PFSK-1 (cell line): ENCODE results near the gene CNKSR1.

Experiments
- FOXP2 ChIP-seq: optimal IDR thresholded peaks from 2 replicates; pipeline ENCODE3; 2011; ENCODE audit warnings: borderline replicate concordance, control low read depth, inconsistent platforms; ENCODE audit not compliant: insufficient read depth; ENCODE audit errors: extremely low read length, extremely low read depth
- POLR2AphosphoS5 ChIP-seq: IDR thresholded peaks from 2 replicates; pipeline ENCODE4 v1.6.1; 2012; ENCODE audit warnings: low read depth, mild to moderate bottlenecking, control low read depth, low read length, moderate library complexity
- SIN3A ChIP-seq: IDR thresholded peaks from 2 replicates; pipeline ENCODE4 v1.6.1; 2012; ENCODE audit warnings: mild to moderate bottlenecking, low read length, moderate library complexity, borderline replicate concordance; ENCODE audit not compliant: insufficient read depth
- TAF1 ChIP-seq: IDR thresholded peaks from 2 replicates; pipeline ENCODE4 v1.6.1; 2012; ENCODE audit warnings: low read length, control low read depth, borderline replicate concordance; ENCODE audit not compliant: insufficient read depth
- TF ChIP-seq, protein P1 (sequence below), 2 experiments: IDR thresholded peaks; 2 replicates each; pipeline versions ENCODE4 v1.6.1 to v1.8.0; 2011 to 2012; ENCODE audit warnings: low read depth in 2 of 2, low read length in 2 of 2, control low read depth in 1 of 2, inconsistent platforms in 1 of 2, mild to moderate bottlenecking in 1 of 2, moderate library complexity in 1 of 2; ENCODE audit not compliant: insufficient read depth in 1 of 2

Gene CNKSR1

DNA sequence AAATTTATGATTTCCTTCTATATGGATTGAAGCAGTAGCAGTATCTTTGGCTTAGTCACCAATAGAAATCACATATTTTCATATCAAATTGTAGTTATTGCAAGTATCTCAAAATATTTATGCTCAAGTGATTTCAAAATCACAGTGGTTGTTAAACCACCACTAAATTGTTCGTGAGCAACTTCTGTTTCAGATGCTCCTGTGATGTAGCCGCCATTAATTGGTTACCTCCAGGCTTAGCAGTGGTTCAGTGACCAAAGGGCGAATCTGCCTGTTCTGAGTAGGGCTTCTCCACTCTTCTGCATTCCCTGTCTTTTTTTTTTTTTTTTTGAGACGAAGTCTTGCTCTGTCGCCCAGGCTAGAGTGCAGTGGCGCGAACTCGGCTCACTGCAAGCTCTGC lies 1.9 kb upstream of the CNKSR1 start:
- TF ChIP-seq, protein P1, sequence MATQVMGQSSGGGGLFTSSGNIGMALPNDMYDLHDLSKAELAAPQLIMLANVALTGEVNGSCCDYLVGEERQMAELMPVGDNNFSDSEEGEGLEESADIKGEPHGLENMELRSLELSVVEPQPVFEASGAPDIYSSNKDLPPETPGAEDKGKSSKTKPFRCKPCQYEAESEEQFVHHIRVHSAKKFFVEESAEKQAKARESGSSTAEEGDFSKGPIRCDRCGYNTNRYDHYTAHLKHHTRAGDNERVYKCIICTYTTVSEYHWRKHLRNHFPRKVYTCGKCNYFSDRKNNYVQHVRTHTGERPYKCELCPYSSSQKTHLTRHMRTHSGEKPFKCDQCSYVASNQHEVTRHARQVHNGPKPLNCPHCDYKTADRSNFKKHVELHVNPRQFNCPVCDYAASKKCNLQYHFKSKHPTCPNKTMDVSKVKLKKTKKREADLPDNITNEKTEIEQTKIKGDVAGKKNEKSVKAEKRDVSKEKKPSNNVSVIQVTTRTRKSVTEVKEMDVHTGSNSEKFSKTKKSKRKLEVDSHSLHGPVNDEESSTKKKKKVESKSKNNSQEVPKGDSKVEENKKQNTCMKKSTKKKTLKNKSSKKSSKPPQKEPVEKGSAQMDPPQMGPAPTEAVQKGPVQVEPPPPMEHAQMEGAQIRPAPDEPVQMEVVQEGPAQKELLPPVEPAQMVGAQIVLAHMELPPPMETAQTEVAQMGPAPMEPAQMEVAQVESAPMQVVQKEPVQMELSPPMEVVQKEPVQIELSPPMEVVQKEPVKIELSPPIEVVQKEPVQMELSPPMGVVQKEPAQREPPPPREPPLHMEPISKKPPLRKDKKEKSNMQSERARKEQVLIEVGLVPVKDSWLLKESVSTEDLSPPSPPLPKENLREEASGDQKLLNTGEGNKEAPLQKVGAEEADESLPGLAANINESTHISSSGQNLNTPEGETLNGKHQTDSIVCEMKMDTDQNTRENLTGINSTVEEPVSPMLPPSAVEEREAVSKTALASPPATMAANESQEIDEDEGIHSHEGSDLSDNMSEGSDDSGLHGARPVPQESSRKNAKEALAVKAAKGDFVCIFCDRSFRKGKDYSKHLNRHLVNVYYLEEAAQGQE (IDR thresholded peaks at IDR 0.05; ENCODE audit: insufficient read depth in 1 of 2, low read depth in 2 of 2, low read length in 2 of 2): no peak

DNA sequence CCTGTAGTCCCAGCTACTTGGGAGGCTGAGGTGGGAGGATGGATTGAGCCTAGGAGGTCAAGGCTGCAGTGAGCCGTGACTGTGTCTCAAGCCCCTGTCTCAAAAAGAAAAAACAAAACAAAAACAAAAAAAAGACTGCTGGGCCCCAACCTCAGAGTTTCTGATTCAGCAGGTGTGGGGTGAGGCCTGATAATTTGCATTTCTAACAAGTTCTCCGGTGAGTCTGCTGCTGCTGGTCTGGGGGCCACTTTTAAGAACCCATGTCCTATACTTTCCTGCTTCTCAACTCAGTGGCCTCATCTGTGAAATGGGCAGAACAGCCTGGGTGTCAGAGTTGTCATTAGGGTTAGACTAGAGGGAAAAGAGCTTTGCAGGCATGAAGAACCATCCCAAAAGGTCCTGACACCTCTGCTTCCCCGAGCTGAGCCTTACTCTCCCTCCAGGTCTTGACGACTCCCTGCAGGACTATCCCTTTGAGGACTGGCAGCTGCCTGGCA lies 2.8 kb downstream of the CNKSR1 start:
- no peak for TF ChIP-seq POLR2AphosphoS5
- TF ChIP-seq, protein P1 (IDR thresholded peaks at IDR 0.05; ENCODE audit: insufficient read depth in 1 of 2, low read depth in 2 of 2, low read length in 2 of 2): no peak
- TF ChIP-seq SIN3A: no peak
- no peak for TF ChIP-seq TAF1
- TF ChIP-seq FOXP2: no peak

DNA sequence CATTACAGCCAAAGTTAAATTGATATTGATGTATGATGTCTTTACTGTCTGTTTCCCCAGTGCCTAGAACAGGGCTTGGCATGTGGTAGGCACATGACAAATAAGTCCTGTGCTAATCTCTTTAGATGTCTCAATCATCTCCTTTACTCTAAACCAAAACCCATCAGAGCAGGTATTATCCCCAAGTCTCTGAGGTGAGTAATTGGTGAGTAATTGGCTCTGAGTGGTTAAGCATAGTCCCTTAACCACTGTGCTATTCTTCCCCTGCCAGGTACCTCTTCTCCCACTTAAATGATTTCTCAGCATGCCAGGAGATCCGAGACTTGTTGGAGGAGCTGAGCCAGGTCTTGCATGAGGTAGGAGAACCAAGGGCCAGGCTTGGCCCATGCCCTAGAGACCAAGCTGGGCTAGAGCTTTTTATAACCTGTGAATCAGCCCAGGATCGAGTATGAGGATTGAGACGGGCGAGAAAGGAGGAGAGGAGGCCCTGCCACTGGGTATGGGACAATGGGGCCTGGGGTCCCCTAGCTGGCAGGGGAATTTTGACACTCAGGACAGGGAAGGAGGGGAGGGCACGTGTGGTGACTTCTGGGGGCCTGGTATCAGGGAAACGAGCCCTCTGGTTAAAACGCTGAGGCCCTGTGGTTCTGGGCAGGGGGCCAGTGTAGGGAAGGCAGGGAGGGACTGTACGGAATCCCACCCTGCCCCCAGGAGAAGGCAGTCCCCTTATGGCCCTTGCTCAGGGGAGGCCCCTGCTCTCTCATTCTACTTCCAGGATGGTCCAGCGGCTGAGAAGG lies 4.5 kb downstream of the CNKSR1 start:
- no peak for TF ChIP-seq TAF1
- TF ChIP-seq SIN3A: no peak
- TF ChIP-seq POLR2AphosphoS5: no peak
- TF ChIP-seq, protein P1 (IDR thresholded peaks at IDR 0.05; ENCODE audit: insufficient read depth in 1 of 2, low read depth in 2 of 2, low read length in 2 of 2): no peak
- TF ChIP-seq FOXP2: no peak

DNA sequence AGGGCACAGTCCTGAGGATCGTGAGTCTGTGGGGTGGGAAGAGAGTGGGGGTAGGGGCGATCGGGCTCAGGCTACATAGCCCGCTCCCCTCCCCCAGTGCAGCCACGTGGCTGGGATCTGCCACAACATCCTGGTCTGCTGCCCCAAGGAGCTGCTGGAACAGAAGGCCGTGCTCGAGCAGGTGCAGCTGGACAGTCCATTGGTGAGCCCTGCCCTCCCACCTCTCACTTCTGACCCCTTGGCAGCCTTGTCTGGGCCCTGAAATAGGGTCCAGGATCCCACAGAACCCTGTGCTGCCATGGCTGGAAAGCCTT lies 5.0 kb downstream of the CNKSR1 start:
- TF ChIP-seq POLR2AphosphoS5 (no peak), SIN3A (no peak), FOXP2 (no peak), TAF1 (no peak)
- TF ChIP-seq, protein P1 (IDR thresholded peaks at IDR 0.05; ENCODE audit: insufficient read depth in 1 of 2, low read depth in 2 of 2, low read length in 2 of 2): no peak

DNA sequence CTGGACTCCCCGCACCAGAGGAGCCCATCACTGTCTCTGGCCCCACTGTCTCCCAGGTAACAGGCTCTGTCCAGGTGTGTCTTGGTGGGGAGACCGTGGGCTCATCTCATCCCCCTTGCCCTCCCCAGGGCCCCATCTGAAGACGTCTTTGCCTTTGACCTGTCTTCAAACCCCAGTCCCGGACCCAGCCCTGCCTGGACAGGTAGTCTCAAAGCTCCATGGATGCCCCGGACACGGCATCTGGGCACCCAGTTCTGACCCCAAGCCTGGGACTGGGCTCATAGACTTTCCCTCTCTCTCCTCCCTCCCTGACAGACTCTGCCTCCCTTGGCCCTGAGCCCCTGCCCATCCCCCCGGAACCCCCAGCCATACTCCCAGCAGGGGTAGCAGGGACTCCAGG lies 6.8 kb downstream of the CNKSR1 start:
- TF ChIP-seq POLR2AphosphoS5: no peak
- TF ChIP-seq, protein P1 (IDR thresholded peaks at IDR 0.05; ENCODE audit: insufficient read depth in 1 of 2, low read depth in 2 of 2, low read length in 2 of 2): no peak
- TF ChIP-seq SIN3A: no peak
- TF ChIP-seq TAF1: no peak
- no peak for TF ChIP-seq FOXP2
